GM12891 (cell line): ENCODE results near the gene ELOVL5.
A peak's percentile ranks its signal among the peaks of the same experiment; 100 is the strongest.

Experiments
- DNase-seq: peaks from one replicate; pipeline ENCODE4 v3.0.0; 2011; ENCODE audit warnings: low spot score; ENCODE audit not compliant: insufficient read length
- FAIRE-seq: peaks from 2 replicates; lab custom pipeline; 2011; peaks lifted over from hg19 to GRCh38; lab: Jason Lieb, UNC
- PAX5 ChIP-seq: IDR thresholded peaks from 2 replicates; pipeline ENCODE4 v1.6.1; 2011; ENCODE audit warnings: low read length, moderate library complexity, mild to moderate bottlenecking; ENCODE audit not compliant: insufficient read depth, severe bottlenecking
- POLR2A ChIP-seq: IDR thresholded peaks from 2 replicates; pipeline ENCODE4 v1.6.1; 2011; ENCODE audit warnings: low read depth, low read length, control low read depth
- POLR2AphosphoS5 ChIP-seq: IDR thresholded peaks from 2 replicates; pipeline ENCODE4 v1.6.1; 2011; ENCODE audit warnings: low read depth, low read length, control low read depth
- POU2F2 ChIP-seq: IDR thresholded peaks from 2 replicates; pipeline ENCODE4 v1.6.1; 2011; ENCODE audit warnings: low read depth, mild to moderate bottlenecking, control low read depth, low read length, moderate library complexity
- SPI1 ChIP-seq: IDR thresholded peaks from 2 replicates; pipeline ENCODE4 v1.6.1; 2011; ENCODE audit warnings: low read depth, low read length, control low read depth
- TAF1 ChIP-seq: IDR thresholded peaks from 2 replicates; pipeline ENCODE4 v1.6.1; 2011; ENCODE audit warnings: low read depth, low read length, control low read depth

ELOVL5 gene

GRCh38 chr6:53250176-53251032, 98.3 kb downstream of the ELOVL5 start:
- no peak for FAIRE-seq
- TF ChIP-seq TAF1: no peak
- no peak for DNase-seq

- FAIRE-seq (no peak), DNase-seq (no peak)
- TF ChIP-seq TAF1 (no peak), POLR2A (no peak), SPI1 (no peak)
Measured at GRCh38 chr6:53246924-53247323, 101.8 kb downstream of the ELOVL5 start.

DNA sequence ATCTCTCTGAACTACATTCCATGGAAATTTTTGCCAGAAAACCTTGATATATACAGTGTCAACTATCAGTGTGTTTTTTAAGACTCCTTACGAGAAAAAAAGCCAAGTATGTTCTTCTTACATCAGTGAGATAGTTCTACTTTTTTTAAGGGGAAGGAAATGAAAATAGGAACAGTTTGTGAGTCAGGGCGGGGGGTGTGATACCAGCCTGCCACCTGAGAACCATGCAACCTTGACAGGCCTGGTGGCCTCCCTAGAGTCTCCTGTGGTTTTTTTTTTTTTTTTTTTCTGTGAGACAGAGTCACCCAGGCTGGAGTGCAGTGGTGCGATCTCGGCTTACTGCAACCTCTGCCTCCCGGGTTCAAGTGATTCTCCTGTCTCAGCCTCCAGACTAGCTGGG, 103.8 kb downstream of the ELOVL5 start:
- peak; percentile 78 for TF ChIP-seq PAX5
- TF ChIP-seq POLR2AphosphoS5: no peak
- TF ChIP-seq SPI1: peak; percentile 35; the same call in 1 of the 2 replicates
- FAIRE-seq: no peak
- peak; percentile 32 for DNase-seq

DNA sequence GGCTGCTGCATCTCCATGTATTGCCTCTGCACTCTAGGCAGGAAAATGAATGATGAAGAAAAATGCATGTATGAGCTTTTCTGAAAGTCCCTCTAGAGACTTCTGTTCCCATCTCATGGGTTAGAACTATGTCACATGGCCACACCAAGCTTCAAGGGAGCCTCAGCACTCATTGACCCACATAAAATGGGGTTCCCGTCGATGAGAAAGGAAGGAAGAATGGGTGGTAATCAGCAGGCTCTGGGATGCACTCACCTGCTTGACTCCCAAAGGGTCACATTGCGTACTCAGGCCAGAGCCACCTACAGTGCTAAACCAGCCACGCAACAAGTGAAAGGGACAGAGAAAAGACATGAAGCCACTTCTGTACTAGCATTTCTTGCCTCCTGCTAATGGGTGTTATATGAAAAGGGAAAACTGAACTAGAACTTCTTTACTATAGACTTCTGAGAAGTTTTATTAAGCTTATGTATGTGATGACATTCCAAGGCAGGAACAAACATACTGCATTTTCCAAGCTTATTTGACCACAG, 104.3 kb downstream of the ELOVL5 start:
- peak; percentile 79 for FAIRE-seq
- TF ChIP-seq POU2F2: no peak
- TF ChIP-seq SPI1: no peak
- no peak for TF ChIP-seq PAX5
- no peak for TF ChIP-seq POLR2A
- no peak for TF ChIP-seq TAF1
- TF ChIP-seq POLR2AphosphoS5: no peak
- no peak for DNase-seq

- TF ChIP-seq TAF1 (no peak), PAX5 (no peak), POLR2AphosphoS5 (no peak), POU2F2 (no peak), POLR2A (no peak), SPI1 (no peak)
- FAIRE-seq (no peak), DNase-seq (no peak)
Measured at GRCh38 chr6:53241938-53242337, 106.8 kb downstream of the ELOVL5 start.

GRCh38 chr6:53240761-53241160, 108.0 kb downstream of the ELOVL5 start:
- TF ChIP-seq POU2F2: no peak

GRCh38 chr6:53240139-53240538, 108.6 kb downstream of the ELOVL5 start:
- TF ChIP-seq POU2F2 (no peak), POLR2AphosphoS5 (no peak), POLR2A (no peak), TAF1 (no peak)
- DNase-seq: no peak
- FAIRE-seq: no peak

More at GRCh38 chr6:53240761-53241160, 108.0 kb downstream of the ELOVL5 start:
- no peak for DNase-seq
- peak; percentile 5 for FAIRE-seq

DNA sequence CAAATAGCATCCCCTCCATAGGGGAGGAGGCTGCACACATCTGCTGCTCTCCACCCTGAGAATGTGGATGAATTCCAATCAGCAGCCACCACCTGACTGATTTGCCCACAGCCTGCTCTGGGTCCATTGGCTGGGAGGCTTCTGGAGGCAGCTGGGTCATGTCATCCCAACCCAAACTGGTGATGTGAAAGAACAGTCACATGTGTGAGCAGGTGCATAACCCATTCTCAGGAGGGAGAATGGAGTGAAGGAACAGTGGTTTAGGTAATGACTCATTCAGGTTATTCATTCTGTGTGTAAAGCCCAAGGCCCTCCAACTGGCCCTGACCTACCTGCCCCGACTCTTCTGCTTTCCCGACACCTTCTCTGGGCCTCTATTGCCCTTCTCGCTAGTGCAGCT, 109.2 kb downstream of the ELOVL5 start:
- FAIRE-seq (peak; percentile 72), DNase-seq (no peak)
- TF ChIP-seq SPI1 (no peak), PAX5 (no peak), POLR2AphosphoS5 (no peak), POU2F2 (no peak), TAF1 (no peak), POLR2A (no peak)

DNA sequence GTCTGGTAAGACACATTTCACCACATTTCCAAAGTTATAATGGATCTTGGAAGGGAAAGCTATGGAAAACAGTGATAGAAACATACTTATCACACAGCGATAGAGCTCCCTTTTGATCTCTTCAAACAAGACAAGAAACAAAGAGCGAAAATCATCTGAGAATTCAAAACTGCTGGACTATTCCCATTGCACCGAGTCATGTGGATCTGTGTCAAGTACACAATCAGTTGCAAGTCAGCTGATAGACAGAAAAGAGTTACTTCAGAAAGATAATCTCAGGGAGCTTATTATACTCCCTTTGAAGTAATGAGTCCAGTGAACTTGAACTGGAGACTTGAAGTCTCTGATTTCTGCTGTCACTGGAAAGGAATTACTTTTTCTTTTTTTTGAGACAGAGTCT, 110.4 kb downstream of the ELOVL5 start:
- TF ChIP-seq TAF1 (no peak), POU2F2 (no peak), POLR2AphosphoS5 (no peak), POLR2A (no peak), SPI1 (no peak), PAX5 (no peak)
- FAIRE-seq: no peak

GRCh38 chr6:53236241-53236640, 112.5 kb downstream of the ELOVL5 start:
- TF ChIP-seq POLR2A: no peak
- TF ChIP-seq POLR2AphosphoS5: no peak
- TF ChIP-seq SPI1: no peak
- no peak for TF ChIP-seq TAF1
- no peak for TF ChIP-seq POU2F2
- TF ChIP-seq PAX5: no peak
- peak; percentile 78 for FAIRE-seq
- DNase-seq: peak; percentile 15

More for the DNA sequence above, 110.4 kb downstream of the ELOVL5 start:
- DNase-seq: no peak
